Upper lobe of left lung (tissue), 6 donors: Measurements from ENCODE around the gene PROX1. TPM values are rescaled to one million over a fixed set of nuclear protein-coding genes. Genes with fewer than 3 reads are reported as not detected.

ENCODE experiments used
- ATAC-seq, 2 donors: fragments of 200-7000 bp; cut with Tn5 transposase; one replicate each; pipeline ENCODE4 v1.9.1; 2022; ENCODE audit warnings: mild to moderate bottlenecking in 2 of 2, moderate library complexity in 2 of 2; ENCODE audit not compliant: low FRiP score in 2 of 2
- DNase-seq, 2 donors: peaks; one replicate each; pipeline ENCODE4 v3.0.0-alpha.2; 2019 to 2020
- H3K27ac ChIP-seq, 4 donors: fragments of 200-600 bp; sonication (generic); one replicate each; pipeline ENCODE4 v1.5.1; 2016 to 2019
- H3K27me3 ChIP-seq, 4 donors: fragments of 200-600 bp; sonication (generic); one replicate each; pipeline ENCODE4 v1.5.1; 2017 to 2019
- H3K36me3 ChIP-seq, 4 donors: fragments of 200-600 bp; sonication (generic); one replicate each; pipeline ENCODE4 v1.5.1; 2016 to 2019
- H3K4me1 ChIP-seq, 4 donors: fragments of 200-600 bp; sonication (generic); one replicate each; pipeline ENCODE4 v1.5.1; 2018 to 2019
- H3K4me3 ChIP-seq, 4 donors: fragments of 200-600 bp; sonication (generic); one replicate each; pipeline ENCODE4 v1.5.1; 2017 to 2019; ENCODE audit warnings: mild to moderate bottlenecking in 2 of 4, moderate library complexity in 1 of 4
- H3K9me3 ChIP-seq, 4 donors: fragments of 200-600 bp; sonication (generic); one replicate each; pipeline ENCODE4 v1.5.1; 2018 to 2019
- CTCF ChIP-seq, 6 experiments: fragments of 450-650 bp in 4 of 6; fragments of 200-600 bp in 2 of 6; sonication (generic) in 2 of 6; IDR thresholded peaks; one replicate each; pipeline ENCODE4 v1.5.1; 2016 to 2019; ENCODE audit warnings: antibody characterized with exemption in 6 of 6
- EP300 ChIP-seq, 4 donors: sonication (generic); formaldehyde crosslinking; IDR thresholded peaks; one replicate each; pipeline ENCODE4 v1.5.1; 2017; ENCODE audit warnings: antibody characterized with exemption in 4 of 4, control low read depth in 2 of 4
- POLR2A ChIP-seq, 4 donors: fragments of 450-650 bp; IDR thresholded peaks; one replicate each; pipeline ENCODE4 v1.5.1; 2016 to 2017; ENCODE audit warnings: antibody characterized with exemption in 4 of 4, mild to moderate bottlenecking in 2 of 4
- POLR2AphosphoS5 ChIP-seq, 2 donors: sonication (generic); formaldehyde crosslinking; IDR thresholded peaks; one replicate each; pipeline ENCODE4 v1.5.1; 2017; ENCODE audit warnings: antibody characterized with exemption in 2 of 2
- WGBS, 2 donors: methylation state at CpG; one replicate each; pipeline ENCODE4 v1.1.5; 2017 to 2018; 5-methylcytosine and 5-hydroxymethylcytosine counted together
- total RNA-seq, 6 donors: library from RNA; depleted of rRNA in 4 of 6; stranded (reverse); fragments of >200 nt in 4 of 6; gene quantifications; one replicate each; pipeline versions ENCODE4 v1.1.0 to v1.2.1, GENCODE V29; 2016 to 2021
- donor health status: DM: no; HTN: no; CAD: no; lungs with moderate emphysema.
- donor health status: DM: no; HTN: yes; CAD: no; lungs with severe emphysema.

PROX1 gene
- total RNA-seq, 6 donors from 2014 or later, result 2.3 to 11.1 (median 3.8) TPM

- Histone ChIP-seq H3K27me3 (no peaks in the 10 kb centered on the region), H3K4me3 (no peak overlapping the region), H3K27ac (no peak overlapping the region), H3K9me3 (no peaks in the 10 kb centered on the region), H3K36me3 (no peaks in the 10 kb centered on the region), H3K4me1 (no peaks in the 10 kb centered on the region)
- DNase-seq, result no peak
- TF ChIP-seq EP300 (IDR thresholded peaks at IDR 0.05) (no peak), CTCF (IDR thresholded peaks at IDR 0.05) (no peak), POLR2A (IDR thresholded peaks at IDR 0.05) (no peak), POLR2AphosphoS5 (IDR thresholded peaks at IDR 0.05) (no peak)
- ATAC-seq, result no peak
- 70 to 77% methylated on average over 8 of the region's 8 CpGs for WGBS, 2 donors
Measured at GRCh38 chr1:214008791-214009422, 21.1 kb downstream of the PROX1 start.

- no peak for DNase-seq
- ATAC-seq, result no peak
- H3K4me1 ChIP-seq, result no peaks in the 10 kb centered on the region
- H3K36me3 ChIP-seq, result no peaks in the 10 kb centered on the region
- TF ChIP-seq CTCF (IDR thresholded peaks at IDR 0.05) (no peak), EP300 (IDR thresholded peaks at IDR 0.05) (no peak), POLR2AphosphoS5 (IDR thresholded peaks at IDR 0.05) (no peak), POLR2A (IDR thresholded peaks at IDR 0.05) (no peak)
- no peak overlapping the region for H3K27ac ChIP-seq
- no peaks in the 10 kb centered on the region for H3K27me3 ChIP-seq
- H3K9me3 ChIP-seq, result no peaks in the 10 kb centered on the region
- H3K4me3 ChIP-seq, result no peak overlapping the region
- WGBS, 2 donors, result 85 to 88% methylated on average over 14 of the region's 14 CpGs
Measured at GRCh38 chr1:214009423-214010196, 21.8 kb downstream of the PROX1 start.

- no peak overlapping the region for H3K4me3 ChIP-seq
- H3K36me3 ChIP-seq, result no peaks in the 10 kb centered on the region
- no peaks in the 10 kb centered on the region for H3K4me1 ChIP-seq
- DNase-seq (no peak), ATAC-seq (no peak)
- H3K9me3 ChIP-seq, result no peaks in the 10 kb centered on the region
- 78 to 89% methylated on average over 1 of the region's 1 CpG for WGBS, 2 donors
- no peak overlapping the region for H3K27ac ChIP-seq
- no peaks in the 10 kb centered on the region for H3K27me3 ChIP-seq
- TF ChIP-seq POLR2AphosphoS5 (IDR thresholded peaks at IDR 0.05), result no peak
- TF ChIP-seq EP300 (IDR thresholded peaks at IDR 0.05), result no peak
- no peak for TF ChIP-seq POLR2A (IDR thresholded peaks at IDR 0.05)
- TF ChIP-seq CTCF (IDR thresholded peaks at IDR 0.05), result no peak
Measured at GRCh38 chr1:214010197-214010573, 22.4 kb downstream of the PROX1 start.

GRCh38 chr1:214010717-214011116 lies 22.9 kb downstream of the PROX1 start:
- Histone ChIP-seq H3K27me3 (no peaks in the 10 kb centered on the region), H3K4me3 (no peak overlapping the region), H3K36me3 (no peaks in the 10 kb centered on the region), H3K4me1 (no peaks in the 10 kb centered on the region), H3K27ac (no peak overlapping the region), H3K9me3 (no peaks in the 10 kb centered on the region)
- TF ChIP-seq POLR2A (IDR thresholded peaks at IDR 0.05) (no peak), EP300 (IDR thresholded peaks at IDR 0.05) (no peak), CTCF (IDR thresholded peaks at IDR 0.05) (no peak), POLR2AphosphoS5 (IDR thresholded peaks at IDR 0.05) (no peak)
- 88 to 92% methylated on average over 2 of the region's 2 CpGs for WGBS, 2 donors
- ATAC-seq (no peak), DNase-seq (no peak)
